Stimulated activated CD4-positive, alpha-beta T cell treated with anti-CD3 and anti-CD28 coated beads, Interleukin-15, amount 100 ng/mL, for 24 hours (primary cell): Measurements from ENCODE around the gene MICAL2.

Source experiments
- DNase-seq: peaks from one replicate; pipeline ENCODE4 v3.0.0-alpha.2; 2020

MICAL2 gene

GRCh38 chr11:12253843-12254281, 143.5 kb downstream of the MICAL2 start:
- DNase-seq = no peak

- DNase-seq = no peak
These were observed 148.1 kb downstream of the MICAL2 start for GRCh38 chr11:12258451-12258850.

- DNase-seq = no peak
These were observed 149.6 kb downstream of the MICAL2 start for GRCh38 chr11:12259956-12260355.

GRCh38 chr11:12260731-12261521, 150.5 kb downstream of the MICAL2 start:
- DNase-seq = no peak

GRCh38 chr11:12261551-12261950, 151.2 kb downstream of the MICAL2 start:
- no peak for DNase-seq

GRCh38 chr11:12263141-12263693, 152.8 kb downstream of the MICAL2 start:
- DNase-seq = no peak

GRCh38 chr11:12264361-12264760, 154.0 kb downstream of the MICAL2 start:
- no peak for DNase-seq

GRCh38 chr11:12266132-12266531, 155.7 kb downstream of the MICAL2 start:
- no peak for DNase-seq

- DNase-seq = no peak
These were observed 156.6 kb downstream of the MICAL2 start for GRCh38 chr11:12266943-12267342.

GRCh38 chr11:12267921-12268320, 157.5 kb downstream of the MICAL2 start:
- DNase-seq = no peak

- DNase-seq = no peak
These were observed 158.7 kb downstream of the MICAL2 start for GRCh38 chr11:12269104-12269441.

GRCh38 chr11:12269446-12270214, 159.2 kb downstream of the MICAL2 start:
- no peak for DNase-seq

- DNase-seq = no peak
These were observed 159.9 kb downstream of the MICAL2 start for GRCh38 chr11:12270215-12270797.

GRCh38 chr11:12270817-12271216, 160.4 kb downstream of the MICAL2 start:
- no peak for DNase-seq

- no peak for DNase-seq
These were observed 160.9 kb downstream of the MICAL2 start for GRCh38 chr11:12271241-12271640.

- DNase-seq = no peak
These were observed 161.5 kb downstream of the MICAL2 start for GRCh38 chr11:12271826-12272366.

GRCh38 chr11:12272821-12273617, 162.6 kb downstream of the MICAL2 start:
- DNase-seq = no peak

GRCh38 chr11:12273618-12273995, 163.2 kb downstream of the MICAL2 start:
- no peak for DNase-seq

- no peak for DNase-seq
These were observed 163.7 kb downstream of the MICAL2 start for GRCh38 chr11:12274056-12274455.

- no peak for DNase-seq
These were observed 164.3 kb downstream of the MICAL2 start for GRCh38 chr11:12274558-12275197.

- DNase-seq = no peak
These were observed 165.4 kb downstream of the MICAL2 start for GRCh38 chr11:12275818-12276217.

- no peak for DNase-seq
These were observed 166.0 kb downstream of the MICAL2 start for GRCh38 chr11:12276356-12276755.
